Erythroblast (primary cell): ENCODE results near the gene ITGA4.

Experiments used
- GATA1 ChIP-seq: IDR thresholded peaks from 2 replicates; pipeline ENCODE4 v1.6.1; 2011; ENCODE audit warnings: low read depth, mild to moderate bottlenecking, control low read depth, low read length, moderate library complexity
- POLR2A ChIP-seq: IDR thresholded peaks from 2 replicates; pipeline ENCODE4 v1.6.1; 2011; ENCODE audit warnings: mild to moderate bottlenecking, low read length

GRCh38 chr2:181454686-181455450 lies 2.3 kb upstream of the ITGA4 start:
- no peak for TF ChIP-seq POLR2A
- no peak for TF ChIP-seq GATA1
